CD4-positive, alpha-beta T cell treated with Interleukin-4 for 4 hours (primary cell): ENCODE measurements around the gene SNRNP40.

ENCODE experiments used
- DNase-seq: peaks from one replicate; pipeline ENCODE4 v3.0.0-alpha.2; 2020

Gene SNRNP40

DNA sequence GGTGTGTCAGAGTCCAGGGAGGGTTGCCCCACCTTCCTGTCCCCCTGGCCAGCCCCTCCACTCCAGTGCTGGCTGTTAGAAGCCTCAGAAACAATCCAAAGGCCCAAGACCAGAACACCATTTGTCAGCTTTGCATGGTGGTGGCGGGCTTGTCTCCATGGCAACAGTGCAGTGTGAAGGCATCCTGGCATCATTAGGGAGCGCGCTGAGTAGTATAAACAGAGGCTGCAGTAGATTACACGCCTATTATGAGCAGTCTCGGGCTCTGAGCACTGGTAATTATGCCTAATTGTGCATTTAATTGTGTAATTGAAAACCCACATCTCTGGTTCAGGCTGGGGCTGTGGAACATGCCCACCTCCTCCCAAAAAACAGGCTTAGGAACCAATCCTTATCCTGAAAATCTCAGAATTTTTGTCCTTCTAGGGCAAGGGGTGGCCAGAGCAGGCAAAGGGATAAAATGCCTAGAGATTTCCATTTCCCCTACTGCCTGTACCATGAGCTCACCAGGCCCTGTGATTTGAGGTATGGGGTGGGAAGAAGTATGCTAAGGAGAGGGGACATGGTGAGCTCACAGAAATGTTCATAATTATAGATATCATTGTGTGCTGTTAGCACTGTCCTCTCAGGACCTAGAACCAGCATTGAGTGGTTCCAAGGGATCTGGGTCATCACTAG lies 68.6 kb downstream of the SNRNP40 start:
- DNase-seq, result no peak

DNA sequence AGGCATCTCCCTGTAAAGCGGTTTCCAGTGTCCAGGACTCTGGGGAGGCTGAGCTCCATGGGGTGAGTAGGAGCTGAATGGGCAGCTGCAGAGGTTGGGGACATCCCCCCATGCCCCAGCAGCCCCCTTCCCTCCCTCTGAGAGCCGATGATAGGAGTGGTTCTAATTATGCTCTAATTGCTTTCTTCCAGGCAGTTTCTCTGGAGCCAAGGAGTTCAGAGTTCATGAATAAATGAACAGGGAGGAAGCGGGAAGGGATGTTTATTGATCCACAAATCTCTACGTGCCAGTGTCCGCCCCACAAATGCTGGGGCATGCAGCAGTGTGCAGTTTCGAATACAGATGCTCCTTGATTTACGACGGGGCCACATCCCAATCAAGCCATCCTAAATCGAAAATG lies 72.5 kb downstream of the SNRNP40 start:
- DNase-seq, result no peak

GRCh38 chr1:31222176-31222575 lies 74.4 kb downstream of the SNRNP40 start:
- DNase-seq, result no peak

DNA sequence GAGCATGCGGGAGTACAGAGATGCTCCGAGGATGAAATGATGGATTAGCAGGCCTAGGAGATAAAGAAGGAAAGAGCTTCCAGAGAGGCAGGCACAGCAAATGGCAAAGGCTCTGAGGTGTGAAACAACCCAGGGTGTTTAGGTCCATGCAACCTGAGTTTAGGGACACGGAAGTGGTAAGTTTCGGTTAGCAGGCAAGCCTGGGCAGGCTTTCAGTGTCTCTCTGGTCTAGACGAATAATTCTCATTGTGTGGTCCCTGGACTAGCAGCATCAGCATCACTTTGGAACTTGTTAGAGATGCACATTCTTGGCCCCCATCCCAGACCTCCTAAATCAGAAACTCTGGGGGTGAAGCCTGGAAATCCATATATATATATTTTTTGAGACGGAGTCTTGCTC lies 75.5 kb downstream of the SNRNP40 start:
- DNase-seq, result no peak

DNA sequence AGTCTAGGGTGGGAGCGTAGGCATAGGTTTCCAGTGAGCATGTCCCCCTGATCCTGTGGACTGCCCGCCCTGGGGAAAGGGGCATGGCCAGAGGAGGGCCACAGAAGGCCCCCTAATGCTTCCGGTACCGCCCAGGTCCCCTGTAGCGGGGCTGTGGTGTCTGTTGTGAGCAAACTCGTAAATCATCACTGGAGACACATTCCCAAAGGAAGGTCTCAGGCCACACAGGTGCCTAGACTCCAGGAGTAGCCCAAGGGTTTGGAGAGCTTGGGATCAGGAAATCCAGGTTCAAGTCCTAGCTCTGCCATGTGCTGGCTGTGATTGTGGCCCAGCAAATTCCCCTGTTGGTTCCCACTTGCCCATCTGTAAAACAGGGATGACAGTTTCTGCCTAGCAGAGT lies 77.1 kb downstream of the SNRNP40 start:
- no peak for DNase-seq

- no peak for DNase-seq
Observed at GRCh38 chr1:31218705-31219104, 77.9 kb downstream of the SNRNP40 start.

DNA sequence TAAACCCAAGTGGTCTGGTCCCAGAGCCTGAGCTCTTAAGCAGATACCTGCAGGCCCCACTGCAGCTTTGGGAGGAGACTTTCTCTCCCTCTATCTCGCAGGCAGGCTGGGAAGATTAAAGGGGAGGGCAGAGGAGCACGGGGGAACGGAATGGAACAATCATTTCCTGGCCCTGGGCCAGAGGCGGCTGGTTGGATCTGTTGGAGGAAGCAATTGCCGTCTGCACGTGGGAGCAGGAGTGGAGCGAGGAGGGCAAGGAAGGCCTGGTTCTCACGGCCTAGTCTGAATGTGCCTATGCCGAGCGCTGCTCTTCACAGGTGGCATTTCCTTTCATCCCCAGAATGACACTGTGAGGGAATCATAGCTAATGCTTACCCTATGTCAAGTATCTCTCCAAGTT lies 80.6 kb downstream of the SNRNP40 start:
- DNase-seq, result no peak

GRCh38 chr1:31215065-31215570 lies 81.5 kb downstream of the SNRNP40 start:
- no peak for DNase-seq

DNA sequence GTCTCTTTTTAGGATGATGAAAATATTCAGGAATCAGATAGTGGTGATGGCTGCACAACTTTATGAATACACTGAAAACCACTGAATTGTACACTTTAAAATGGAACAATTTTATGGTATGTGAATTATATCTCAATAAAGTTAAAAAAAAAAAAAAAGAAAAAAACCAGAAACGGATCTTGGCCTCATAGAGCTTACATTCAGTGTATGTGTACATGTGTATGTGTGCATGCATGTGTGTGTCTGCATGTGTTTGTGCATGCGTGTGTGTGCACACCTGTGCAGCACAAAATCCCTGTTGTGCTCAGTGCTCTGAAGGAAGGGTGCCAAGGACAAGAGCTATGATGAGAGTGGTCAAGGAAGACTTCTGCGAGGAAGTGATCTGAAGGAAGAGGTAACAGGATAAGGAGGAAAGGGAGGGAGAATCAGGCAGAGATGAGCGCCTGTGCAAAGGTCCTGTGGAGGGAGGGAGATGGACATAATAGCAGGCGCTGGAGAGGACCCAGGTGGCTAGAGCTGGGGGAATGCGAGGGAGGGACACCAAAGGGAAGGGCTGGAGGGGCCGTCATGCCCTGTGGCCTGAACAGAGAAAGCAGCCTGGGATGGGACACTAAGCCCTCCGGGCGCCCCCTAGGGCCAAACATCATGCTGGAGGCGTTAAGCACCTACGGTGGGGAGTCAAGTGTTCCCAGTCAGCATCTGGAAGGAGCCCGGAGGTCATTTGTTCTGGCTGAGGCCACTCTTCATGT lies 82.1 kb downstream of the SNRNP40 start:
- DNase-seq, result no peak
